ENCODE measurements around the gene RBFOX1.

DNA sequence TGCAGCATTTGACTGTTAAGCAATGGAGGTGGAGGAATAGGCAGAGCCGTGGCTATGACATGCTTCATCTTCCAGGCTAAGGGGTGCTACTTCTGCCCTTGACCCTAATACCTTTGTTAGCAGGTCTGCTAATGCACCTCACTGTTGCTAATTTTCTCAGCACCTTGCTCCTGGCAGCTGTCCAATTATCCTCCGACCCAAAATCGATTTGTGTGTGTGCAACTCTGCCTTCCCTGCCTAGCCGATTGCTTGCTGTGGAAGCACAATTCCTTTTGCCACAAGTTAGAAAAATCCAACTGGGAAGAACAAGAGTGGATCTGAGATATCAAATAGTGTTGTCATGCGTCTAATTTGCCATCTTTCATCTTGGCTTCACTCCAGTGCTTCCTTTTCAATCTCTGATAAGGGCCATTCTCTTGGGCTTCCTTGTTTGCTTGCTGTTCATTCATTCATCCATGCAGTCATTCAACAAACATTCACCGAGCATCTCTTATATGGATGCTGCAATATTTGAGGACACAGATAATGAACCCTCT, 422.8 kb downstream of the RBFOX1 start:
- TF ChIP-seq EZH2 (IDR thresholded peaks at IDR 0.05) = no peak
- TF ChIP-seq POLR2AphosphoS5 (IDR thresholded peaks at IDR 0.05; ENCODE audit: borderline replicate concordance, low read depth, low read length) = no peak
